Prostate gland (tissue), 2 donors: Measurements from ENCODE around the gene MBOAT7.

Experiments used
- CTCF ChIP-seq, 4 experiments: fragments of 200-600 bp in 2 of 4; fragments of 450-650 bp in 2 of 4; sonication (generic) in 2 of 4; IDR thresholded peaks; 1 replicate in 3 of 4; 2 replicates in 1 of 4; pipeline ENCODE4 v1.5.1; 2016 to 2019; ENCODE audit warnings: antibody characterized with exemption in 4 of 4, mild to moderate bottlenecking in 2 of 4, moderate library complexity in 2 of 4
- POLR2A ChIP-seq: fragments of 450-650 bp; IDR thresholded peaks from one replicate; pipeline ENCODE4 v1.6.1; 2016; ENCODE audit warnings: antibody characterized with exemption, mild to moderate bottlenecking
- POLR2AphosphoS5 ChIP-seq: sonication (generic); formaldehyde crosslinking; IDR thresholded peaks from one replicate; pipeline ENCODE4 v1.6.1; 2017; ENCODE audit warnings: antibody characterized with exemption

DNA sequence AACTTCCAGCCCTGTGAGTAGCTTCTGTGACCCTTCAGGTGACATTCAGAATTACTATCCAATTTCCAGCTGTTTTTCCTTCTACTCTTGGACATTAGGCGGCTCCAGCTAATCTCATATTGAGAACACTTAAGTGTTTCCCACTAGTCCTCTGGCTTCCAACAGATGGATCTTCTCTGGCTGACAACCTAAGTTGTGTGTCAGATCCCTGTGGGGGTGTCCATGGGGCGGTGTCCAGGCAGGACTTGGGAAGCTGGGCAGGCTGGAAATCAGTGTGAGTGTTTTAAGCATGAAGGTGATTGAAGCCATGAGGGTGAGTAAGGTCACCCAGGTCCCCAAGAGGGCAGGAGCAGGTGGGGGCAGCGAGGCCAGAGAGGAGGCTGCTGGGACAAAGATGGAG lies 41.7 kb downstream of the MBOAT7 start:
- TF ChIP-seq CTCF (IDR thresholded peaks at IDR 0.05) = no peak
- no peak for TF ChIP-seq POLR2A
- no peak for TF ChIP-seq POLR2AphosphoS5
